GM23248 (cell line): ENCODE measurements around the gene PLEKHA6. TPM values are rescaled to one million over a fixed set of nuclear protein-coding genes. Genes with fewer than 3 reads are reported as not detected.

ENCODE experiments used
- DNase-seq: peaks from one replicate; pipeline ENCODE4 v3.0.0-alpha.2; 2015
- H2AFZ ChIP-seq: fragments of 200-600 bp; sonication (generic); 2 replicates; pipeline ENCODE4 v1.6.1; 2016; ENCODE audit warnings: antibody characterized with exemption
- H3F3A ChIP-seq: fragments of 200-600 bp; sonication (generic); 2 replicates; pipeline ENCODE4 v1.6.1; 2016; ENCODE audit warnings: mild to moderate bottlenecking, antibody characterized with exemption, mixed run types; ENCODE audit not compliant: insufficient read depth
- H3K27ac ChIP-seq: fragments of 200-600 bp; sonication (generic); 2 replicates; pipeline ENCODE4 v1.5.1; 2016; ENCODE audit warnings: mild to moderate bottlenecking
- H3K27me3 ChIP-seq: fragments of 200-600 bp; sonication (generic); replicated peaks from 2 replicates; pipeline ENCODE4 v1.6.1; 2016; ENCODE audit warnings: mild to moderate bottlenecking; ENCODE audit not compliant: insufficient read depth
- H3K36me3 ChIP-seq: fragments of 200-600 bp; sonication (generic); 2 replicates; pipeline ENCODE4 v1.6.1; 2016; ENCODE audit warnings: low read depth, mild to moderate bottlenecking
- H3K4me1 ChIP-seq: fragments of 200-600 bp; sonication (generic); 2 replicates; pipeline ENCODE4 v1.6.1; 2016; ENCODE audit warnings: mild to moderate bottlenecking; ENCODE audit not compliant: insufficient read depth
- H3K4me2 ChIP-seq: fragments of 200-600 bp; sonication (generic); one replicate; pipeline ENCODE4 v1.6.1; 2016; ENCODE audit warnings: mild to moderate bottlenecking; ENCODE audit not compliant: unreplicated experiment
- H3K4me3 ChIP-seq: fragments of 200-600 bp; sonication (generic); 2 replicates; pipeline ENCODE4 v1.5.1; 2016; ENCODE audit warnings: mild to moderate bottlenecking
- H3K79me2 ChIP-seq: fragments of 200-600 bp; sonication (generic); 2 replicates; pipeline ENCODE4 v1.6.1; 2016; ENCODE audit warnings: mild to moderate bottlenecking; ENCODE audit not compliant: insufficient read depth
- H3K9ac ChIP-seq: fragments of 200-600 bp; sonication (generic); 2 replicates; pipeline ENCODE4 v1.6.1; 2016; ENCODE audit warnings: mild to moderate bottlenecking
- H3K9me2 ChIP-seq: fragments of 200-600 bp; sonication (generic); 2 replicates; pipeline ENCODE4 v1.6.1; 2016; ENCODE audit warnings: mixed run types, mild to moderate bottlenecking, moderate library complexity; ENCODE audit not compliant: insufficient read depth
- H3K9me3 ChIP-seq: fragments of 200-600 bp; sonication (generic); one replicate; pipeline ENCODE4 v1.6.1; 2017; ENCODE audit warnings: low read depth
- H4K20me1 ChIP-seq: fragments of 200-600 bp; sonication (generic); 2 replicates; pipeline ENCODE4 v1.6.0; 2016; ENCODE audit not compliant: insufficient read depth
- EZH2 ChIP-seq: fragments of 200-600 bp; sonication (generic); IDR thresholded peaks from 2 replicates; pipeline ENCODE4 v1.6.1; 2018; ENCODE audit warnings: antibody characterized with exemption, mild to moderate bottlenecking; ENCODE audit not compliant: insufficient read depth, poor library complexity, severe bottlenecking
- EZH2phosphoT487 ChIP-seq: fragments of 200-600 bp; sonication (generic); IDR thresholded peaks from 2 replicates; pipeline ENCODE4 v1.6.1; 2018; ENCODE audit warnings: antibody characterized with exemption, moderate library complexity, mild to moderate bottlenecking, low read depth; ENCODE audit not compliant: insufficient read depth
- WGBS, 2 experiments: methylation state at CpG; one replicate each; pipeline ENCODE4 v1.1.6; 2015 to 2017; ENCODE audit warnings: low lambda C conversion rate in 2 of 2, low coverage in 1 of 2; ENCODE audit errors: missing lambda C conversion rate in 2 of 2; 5-methylcytosine and 5-hydroxymethylcytosine counted together
- in situ Hi-C: fragments of 300-500 bp; cut with MboI; formaldehyde crosslinking; loops from 2 replicates; pipeline ENCODE4 v1.15.0; 2020
- polyA plus RNA-seq: library from polyadenylated mRNA; unstranded; fragments of >200 nt; fragmentation: Nextera tagmentation; extraction: Ambion mirVana; gene quantifications from 2 replicates; pipeline ENCODE4 v1.2.1, GENCODE V29; 2016
- total RNA-seq: library from RNA; depleted of rRNA; stranded (reverse); fragments of >200 nt; shearing (Covaris generic); gene quantifications from 2 replicates; pipeline ENCODE4 v1.2.3, GENCODE V29; 2014

PLEKHA6 gene
- total and polyA plus RNA-seq, 2 experiments from 2014 or later: 4.5 to 7.3 TPM

- Histone ChIP-seq H4K20me1 (no peaks in the 10 kb centered on the region), H3F3A (no peaks in the 10 kb centered on the region), H3K4me3 (no peak overlapping the region), H3K27ac (no peak overlapping the region), H3K36me3 (no peaks in the 10 kb centered on the region), H3K79me2 (no peaks in the 10 kb centered on the region), H3K4me2 (no peak overlapping the region), H2AFZ (no peak overlapping the region), H3K27me3 (no peaks in the 10 kb centered on the region), H3K9ac (no peak overlapping the region), H3K4me1 (no peaks in the 10 kb centered on the region), H3K9me3 (no peaks in the 10 kb centered on the region), H3K9me2 (no peaks in the 10 kb centered on the region)
- in situ Hi-C loops: no loop called here
- no peak for TF ChIP-seq EZH2
- TF ChIP-seq EZH2phosphoT487: no peak
- DNase-seq: no peak
- WGBS, 2 experiments: 84 to 87% methylated on average over 4 of the region's 4 CpGs
These were observed 143.5 kb downstream of the PLEKHA6 start for GRCh38 chr1:204216236-204216635.

- Histone ChIP-seq H3K36me3 (no peaks in the 10 kb centered on the region), H3F3A (no peaks in the 10 kb centered on the region), H3K9me2 (no peaks in the 10 kb centered on the region), H2AFZ (peak within 1 kb of the TSS; percentile 15; the same call in 1 of the 2 replicates), H3K79me2 (no peaks in the 10 kb centered on the region), H3K27me3 (no peaks in the 10 kb centered on the region), H3K4me2 (peak within 1 kb of the TSS; percentile 41), H4K20me1 (no peaks in the 10 kb centered on the region), H3K9me3 (no peaks in the 10 kb centered on the region), H3K27ac (no peak within 1 kb of the TSS), H3K4me3 (peak within 1 kb of the TSS; percentile 46; the same call in 1 of the 2 replicates), H3K4me1 (no peaks in the 10 kb centered on the region), H3K9ac (no peak within 1 kb of the TSS)
- DNase-seq: peak; percentile 77
- TF ChIP-seq EZH2phosphoT487 (no peak), EZH2 (no peak)
- WGBS, 2 experiments: 24 to 27% methylated on average over 36 to 37 of the region's 41 CpGs
- in situ Hi-C loops: no loop called here
These were observed 145.8 kb downstream of the PLEKHA6 start, which contains the start of gene GOLT1A for GRCh38 chr1:204213668-204214662. GOLT1A (minus strand) TSS chr1:204213988; CDS start chr1:204213906, 82 bp downstream.

- Histone ChIP-seq H3K4me2 (no peak overlapping the region), H3K27ac (no peak overlapping the region), H3K9me3 (no peaks in the 10 kb centered on the region), H3K79me2 (no peaks in the 10 kb centered on the region), H3K4me1 (no peaks in the 10 kb centered on the region), H3F3A (no peaks in the 10 kb centered on the region), H4K20me1 (no peaks in the 10 kb centered on the region), H3K36me3 (no peaks in the 10 kb centered on the region), H3K9me2 (no peaks in the 10 kb centered on the region), H2AFZ (no peak overlapping the region), H3K9ac (no peak overlapping the region), H3K4me3 (no peak overlapping the region), H3K27me3 (no peaks in the 10 kb centered on the region)
- in situ Hi-C loops: no loop called here
- TF ChIP-seq EZH2phosphoT487: no peak
- no peak for TF ChIP-seq EZH2
- DNase-seq: no peak
- WGBS, 2 experiments: 72 to 84% methylated on average over 3 of the region's 3 CpGs
These were observed 147.0 kb downstream of the PLEKHA6 start for GRCh38 chr1:204212715-204213114.

- no peak overlapping the region for H3K27ac ChIP-seq
- DNase-seq: no peak
- no peaks in the 10 kb centered on the region for H3K27me3 ChIP-seq
- no peaks in the 10 kb centered on the region for H4K20me1 ChIP-seq
- H3K9ac ChIP-seq: no peak overlapping the region
- H2AFZ ChIP-seq: no peak overlapping the region
- in situ Hi-C loops: no loop called here
- 64 to 69% methylated on average over 7 of the region's 7 CpGs for WGBS, 2 experiments
- no peaks in the 10 kb centered on the region for H3K79me2 ChIP-seq
- H3F3A ChIP-seq: no peaks in the 10 kb centered on the region
- no peaks in the 10 kb centered on the region for H3K9me2 ChIP-seq
- H3K4me3 ChIP-seq: no peak overlapping the region
- TF ChIP-seq EZH2phosphoT487 (no peak), EZH2 (no peak)
- no peaks in the 10 kb centered on the region for H3K9me3 ChIP-seq
- peaks cover 6% of the 10 kb centered on the region; the same call in 1 of the 2 replicates for H3K4me1 ChIP-seq
- H3K36me3 ChIP-seq: no peaks in the 10 kb centered on the region
- H3K4me2 ChIP-seq: no peak overlapping the region
These were observed 148.7 kb downstream of the PLEKHA6 start for GRCh38 chr1:204211046-204211445.
